ENCODE measurements around the gene CDH22. TPM values are rescaled to one million over a fixed set of nuclear protein-coding genes. Genes with fewer than 3 reads are reported as not detected.

CDH22 gene
- total RNA-seq, 2 experiments from 2014 or later = not detected

GRCh38 chr20:46259260-46259859 is 48.9 kb downstream of the CDH22 start:
- CTCF ChIA-PET = no interaction called here
- H3K27me3 Mint-ChIP-seq = peaks cover 11% of the 10 kb centered on the region
- no peak overlapping the region for H3K27ac Mint-ChIP-seq

GRCh38 chr20:46257887-46258286 is 50.4 kb downstream of the CDH22 start:
- no peaks in the 10 kb centered on the region for H3K36me3 Mint-ChIP-seq
- DNase-seq (no peak), ATAC-seq (no peak)
- H3K4me3 Mint-ChIP-seq = no peak overlapping the region
- no peak overlapping the region for H3K27ac Mint-ChIP-seq
- CTCF ChIA-PET = no interaction called here
- no peaks in the 10 kb centered on the region for H3K9me3 Mint-ChIP-seq (ENCODE audit: low read depth)
- H3K4me1 Mint-ChIP-seq = no peaks in the 10 kb centered on the region
- peaks cover 22% of the 10 kb centered on the region for H3K27me3 Mint-ChIP-seq

More at GRCh38 chr20:46259260-46259859, 48.9 kb downstream of the CDH22 start:
- Mint-ChIP-seq H3K4me1 (no peaks in the 10 kb centered on the region), H3K4me3 (no peak overlapping the region), H3K36me3 (no peaks in the 10 kb centered on the region), H3K9me3 (ENCODE audit: low read depth) (no peaks in the 10 kb centered on the region)
- ATAC-seq = no peak
- no peak for DNase-seq

- H3K4me3 Mint-ChIP-seq = no peak overlapping the region
- H3K27ac Mint-ChIP-seq = no peak overlapping the region
- CTCF ChIA-PET = no interaction called here
- H3K9me3 Mint-ChIP-seq (ENCODE audit: low read depth) = no peaks in the 10 kb centered on the region
- ATAC-seq (no peak), DNase-seq (no peak)
- H3K4me1 Mint-ChIP-seq = no peaks in the 10 kb centered on the region
- H3K36me3 Mint-ChIP-seq = no peaks in the 10 kb centered on the region
- peaks cover 36% of the 10 kb centered on the region for H3K27me3 Mint-ChIP-seq
Observed at GRCh38 chr20:46256293-46256692, 52.0 kb downstream of the CDH22 start.

GRCh38 chr20:46255440-46256104 is 52.7 kb downstream of the CDH22 start:
- CTCF ChIA-PET = no interaction called here
- Mint-ChIP-seq H3K36me3 (no peaks in the 10 kb centered on the region), H3K4me1 (no peaks in the 10 kb centered on the region), H3K27ac (no peak overlapping the region), H3K27me3 (peaks cover 39% of the 10 kb centered on the region), H3K9me3 (ENCODE audit: low read depth) (no peaks in the 10 kb centered on the region), H3K4me3 (no peak overlapping the region)
- DNase-seq (no peak), ATAC-seq (no peak)

- peaks cover 51% of the 10 kb centered on the region for H3K27me3 Mint-ChIP-seq
- ATAC-seq (no peak), DNase-seq (no peak)
- H3K36me3 Mint-ChIP-seq = no peaks in the 10 kb centered on the region
- no peak overlapping the region for H3K27ac Mint-ChIP-seq
- H3K4me3 Mint-ChIP-seq = no peak overlapping the region
- H3K9me3 Mint-ChIP-seq (ENCODE audit: low read depth) = no peaks in the 10 kb centered on the region
- CTCF ChIA-PET = no interaction called here
- H3K4me1 Mint-ChIP-seq = peaks cover under 1% of the 10 kb centered on the region
Observed at GRCh38 chr20:46253391-46253790, 54.9 kb downstream of the CDH22 start.

- H3K27me3 Mint-ChIP-seq = peaks cover 60% of the 10 kb centered on the region
- H3K4me1 Mint-ChIP-seq = peaks cover 7% of the 10 kb centered on the region
- no peak overlapping the region for H3K4me3 Mint-ChIP-seq
- no peaks in the 10 kb centered on the region for H3K9me3 Mint-ChIP-seq (ENCODE audit: low read depth)
- no peaks in the 10 kb centered on the region for H3K36me3 Mint-ChIP-seq
- CTCF ChIA-PET = no interaction called here
- no peak for DNase-seq
- H3K27ac Mint-ChIP-seq = no peak overlapping the region
- no peak for ATAC-seq
Observed at GRCh38 chr20:46252352-46253091, 55.8 kb downstream of the CDH22 start.

GRCh38 chr20:46251211-46251673 is 57.1 kb downstream of the CDH22 start:
- ATAC-seq = no peak

GRCh38 chr20:46250772-46251171 is 57.5 kb downstream of the CDH22 start:
- Mint-ChIP-seq H3K27ac (no peak overlapping the region), H3K36me3 (no peaks in the 10 kb centered on the region), H3K27me3 (peaks cover 76% of the 10 kb centered on the region), H3K4me1 (peaks cover 20% of the 10 kb centered on the region), H3K9me3 (ENCODE audit: low read depth) (no peaks in the 10 kb centered on the region), H3K4me3 (no peak overlapping the region)
- ATAC-seq (no peak), DNase-seq (no peak)
- CTCF ChIA-PET = no interaction called here

More at GRCh38 chr20:46251211-46251673, 57.1 kb downstream of the CDH22 start:
- no peak overlapping the region for H3K27ac Mint-ChIP-seq
- peaks cover 19% of the 10 kb centered on the region for H3K4me1 Mint-ChIP-seq
- H3K27me3 Mint-ChIP-seq = peaks cover 73% of the 10 kb centered on the region
- H3K4me3 Mint-ChIP-seq = no peak overlapping the region
- H3K9me3 Mint-ChIP-seq (ENCODE audit: low read depth) = no peaks in the 10 kb centered on the region
- H3K36me3 Mint-ChIP-seq = no peaks in the 10 kb centered on the region
- CTCF ChIA-PET = no interaction called here
- DNase-seq = no peak

GRCh38 chr20:46249671-46250070 is 58.6 kb downstream of the CDH22 start:
- Mint-ChIP-seq H3K27me3 (peaks cover 84% of the 10 kb centered on the region), H3K4me1 (peaks cover 22% of the 10 kb centered on the region), H3K4me3 (no peak overlapping the region), H3K36me3 (no peaks in the 10 kb centered on the region), H3K9me3 (ENCODE audit: low read depth) (no peaks in the 10 kb centered on the region), H3K27ac (no peak overlapping the region)
- CTCF ChIA-PET = no interaction called here
- DNase-seq (no peak), ATAC-seq (no peak)

- peak; percentile 52 for DNase-seq
- Mint-ChIP-seq H3K27me3 (peaks cover 57% of the 10 kb centered on the region), H3K4me3 (no peak overlapping the region), H3K4me1 (peaks cover 22% of the 10 kb centered on the region), H3K36me3 (no peaks in the 10 kb centered on the region), H3K9me3 (ENCODE audit: low read depth) (no peaks in the 10 kb centered on the region), H3K27ac (no peak overlapping the region)
- peak; percentile 30 for ATAC-seq
- CTCF ChIA-PET = no interaction called here
Observed at GRCh38 chr20:46246559-46246958, 61.7 kb downstream of the CDH22 start.

GRCh38 chr20:46243707-46244628 is 64.3 kb downstream of the CDH22 start:
- CTCF ChIA-PET = no interaction called here
- DNase-seq (no peak), ATAC-seq (no peak)
- Mint-ChIP-seq H3K27ac (no peak overlapping the region), H3K27me3 (peaks cover 37% of the 10 kb centered on the region), H3K4me1 (peaks cover 22% of the 10 kb centered on the region), H3K9me3 (ENCODE audit: low read depth) (no peaks in the 10 kb centered on the region), H3K4me3 (no peak overlapping the region), H3K36me3 (no peaks in the 10 kb centered on the region)

- H3K36me3 Mint-ChIP-seq = no peaks in the 10 kb centered on the region
Observed at GRCh38 chr20:46242390-46242789, 65.9 kb downstream of the CDH22 start.

GRCh38 chr20:46240881-46241280 is 67.4 kb downstream of the CDH22 start:
- Mint-ChIP-seq H3K27me3 (peaks cover 14% of the 10 kb centered on the region), H3K4me1 (peaks cover 2% of the 10 kb centered on the region), H3K4me3 (no peak overlapping the region), H3K36me3 (no peaks in the 10 kb centered on the region), H3K27ac (no peak overlapping the region), H3K9me3 (ENCODE audit: low read depth) (no peaks in the 10 kb centered on the region)
- CTCF ChIA-PET = no interaction called here
- no peak for ATAC-seq
- DNase-seq = no peak

More at GRCh38 chr20:46242390-46242789, 65.9 kb downstream of the CDH22 start:
- Mint-ChIP-seq H3K4me3 (no peak overlapping the region), H3K27ac (no peak overlapping the region), H3K9me3 (ENCODE audit: low read depth) (no peaks in the 10 kb centered on the region), H3K4me1 (peaks cover 14% of the 10 kb centered on the region), H3K27me3 (peaks cover 28% of the 10 kb centered on the region)
- no peak for ATAC-seq
- DNase-seq = no peak
- CTCF ChIA-PET = no interaction called here

All from activated CD8-positive, alpha-beta memory T cell treated with anti-CD3 and anti-CD28 coated beads, Interleukin-2, amount 10 ng/mL, durations not matched to agents 7 days and 5 days (primary cell).